Activated CD8-positive, alpha-beta T cell treated with anti-CD3 and anti-CD28 coated beads for 36 hours (primary cell): ENCODE data around the gene KLHL29. TPM values are rescaled to one million over a fixed set of nuclear protein-coding genes. Genes with fewer than 3 reads are reported as not detected.

Experiments used
- ATAC-seq: fragments of 200-7000 bp; cut with Tn5 transposase; one replicate; pipeline ENCODE4 v1.10.0; 2021; ENCODE audit warnings: mild to moderate bottlenecking, moderate library complexity
- CTCF ChIA-PET: fragments of 350-600 bp; sonication (Branson Sonifier 250); formaldehyde crosslinking; loops from one replicate; lab custom pipeline; 2021; ENCODE audit warnings: antibody characterized with exemption; lab: Charles Lee
- POLR2A ChIA-PET: fragments of 350-600 bp; sonication (Branson Sonifier 250); formaldehyde crosslinking; loops from one replicate; lab custom pipeline; 2021; ENCODE audit warnings: antibody characterized with exemption; lab: Charles Lee
- DNase-seq: peaks from one replicate; pipeline ENCODE4 v3.0.0-alpha.2; 2020
- H3K27ac Mint-ChIP-seq: one replicate; pipeline ENCODE4 v1.8.0; 2021; ENCODE audit warnings: mild to moderate bottlenecking, mixed read lengths
- H3K27me3 Mint-ChIP-seq: one replicate; pipeline ENCODE4 v1.8.0; 2021; ENCODE audit warnings: mixed read lengths
- H3K36me3 Mint-ChIP-seq: one replicate; pipeline ENCODE4 v1.8.0; 2021; ENCODE audit warnings: low read depth, mixed read lengths
- H3K4me1 Mint-ChIP-seq: one replicate; pipeline ENCODE4 v1.8.0; 2021; ENCODE audit warnings: low read depth, mixed read lengths
- H3K4me3 Mint-ChIP-seq: one replicate; pipeline ENCODE4 v1.8.0; 2021; ENCODE audit warnings: mild to moderate bottlenecking, moderate library complexity, mixed read lengths
- H3K9me3 Mint-ChIP-seq: one replicate; pipeline ENCODE4 v1.8.0; 2021; ENCODE audit warnings: mixed read lengths
- CTCF ChIP-seq: fragments of 200-600 bp; IDR thresholded peaks from one replicate; pipeline ENCODE4 v1.8.0; 2022; ENCODE audit warnings: antibody characterized with exemption, mild to moderate bottlenecking
- intact Hi-C: fragments of 100-400 bp; cut with micrococcal nuclease; formaldehyde crosslinking; loops from one replicate; pipeline ENCODE4 v1.10.0; 2022
- total RNA-seq, 2 experiments: library from RNA; stranded (reverse); gene quantifications; one replicate each; pipeline ENCODE4 v1.2.3, GENCODE V29; 2021

Gene KLHL29
- total RNA-seq, 2 experiments from 2014 or later, result 1.0 to 1.2 TPM

GRCh38 chr2:23673082-23673481 is 288.1 kb downstream of the KLHL29 start:
- H3K27me3 Mint-ChIP-seq, result peaks cover 4% of the 10 kb centered on the region
- ChIA-PET CTCF (no interaction called here), POLR2A (no interaction called here)
- DNase-seq, result no peak
- H3K27ac Mint-ChIP-seq, result no peak overlapping the region
- H3K9me3 Mint-ChIP-seq, result no peaks in the 10 kb centered on the region
- ATAC-seq, result no peak
- H3K4me3 Mint-ChIP-seq, result no peak overlapping the region
- no peaks in the 10 kb centered on the region for H3K4me1 Mint-ChIP-seq
- intact Hi-C loops, result no loop called here
- no peaks in the 10 kb centered on the region for H3K36me3 Mint-ChIP-seq
- TF ChIP-seq CTCF, result no peak

- Mint-ChIP-seq H3K27ac (no peak overlapping the region), H3K27me3 (peaks cover 4% of the 10 kb centered on the region), H3K9me3 (peaks cover 3% of the 10 kb centered on the region), H3K4me3 (no peak overlapping the region), H3K4me1 (no peaks in the 10 kb centered on the region), H3K36me3 (no peaks in the 10 kb centered on the region)
- DNase-seq (no peak), ATAC-seq (no peak)
- CTCF ChIA-PET, result no interaction called here
- POLR2A ChIA-PET, result no interaction called here
- intact Hi-C loops, result no loop called here
- no peak for TF ChIP-seq CTCF
Observed at GRCh38 chr2:23673830-23674679, 289.1 kb downstream of the KLHL29 start.

- ATAC-seq (no peak), DNase-seq (no peak)
- H3K4me1 Mint-ChIP-seq, result no peaks in the 10 kb centered on the region
- peaks cover 4% of the 10 kb centered on the region for H3K27me3 Mint-ChIP-seq
- no peaks in the 10 kb centered on the region for H3K36me3 Mint-ChIP-seq
- POLR2A ChIA-PET, result no interaction called here
- no peak overlapping the region for H3K27ac Mint-ChIP-seq
- CTCF ChIA-PET, result no interaction called here
- TF ChIP-seq CTCF, result no peak
- H3K4me3 Mint-ChIP-seq, result no peak overlapping the region
- H3K9me3 Mint-ChIP-seq, result peaks cover 3% of the 10 kb centered on the region
- intact Hi-C loops, result no loop called here
Observed at GRCh38 chr2:23675506-23675905, 290.5 kb downstream of the KLHL29 start.

- DNase-seq, result no peak
- no peaks in the 10 kb centered on the region for H3K36me3 Mint-ChIP-seq
- intact Hi-C loops, result no loop called here
- no peak overlapping the region for H3K27ac Mint-ChIP-seq
- H3K4me1 Mint-ChIP-seq, result no peaks in the 10 kb centered on the region
- peaks cover 4% of the 10 kb centered on the region for H3K27me3 Mint-ChIP-seq
- POLR2A ChIA-PET, result no interaction called here
- ATAC-seq, result no peak
- TF ChIP-seq CTCF, result no peak
- peaks cover 3% of the 10 kb centered on the region for H3K9me3 Mint-ChIP-seq
- CTCF ChIA-PET, result no interaction called here
- H3K4me3 Mint-ChIP-seq, result no peak overlapping the region
Observed at GRCh38 chr2:23677836-23678235, 292.9 kb downstream of the KLHL29 start.

GRCh38 chr2:23679044-23679443 is 294.1 kb downstream of the KLHL29 start:
- intact Hi-C loops, result no loop called here
- ChIA-PET CTCF (no interaction called here), POLR2A (no interaction called here)
- no peak overlapping the region for H3K27ac Mint-ChIP-seq
- no peak for TF ChIP-seq CTCF
- ATAC-seq, result no peak
- no peak overlapping the region for H3K4me3 Mint-ChIP-seq
- no peaks in the 10 kb centered on the region for H3K4me1 Mint-ChIP-seq
- H3K36me3 Mint-ChIP-seq, result no peaks in the 10 kb centered on the region
- H3K9me3 Mint-ChIP-seq, result peaks cover 3% of the 10 kb centered on the region
- DNase-seq, result no peak
- H3K27me3 Mint-ChIP-seq, result no peaks in the 10 kb centered on the region
